ENCODE results near the gene APOA4. TPM values are rescaled to one million over a fixed set of nuclear protein-coding genes. Genes with fewer than 3 reads are reported as not detected.

Gene APOA4
- total and polyA plus RNA-seq, 2 of the 13 experiments (the other 11 are each of a cell fraction or from before 2014, with no cell fraction given): 3.8 to 7.2 TPM

DNA sequence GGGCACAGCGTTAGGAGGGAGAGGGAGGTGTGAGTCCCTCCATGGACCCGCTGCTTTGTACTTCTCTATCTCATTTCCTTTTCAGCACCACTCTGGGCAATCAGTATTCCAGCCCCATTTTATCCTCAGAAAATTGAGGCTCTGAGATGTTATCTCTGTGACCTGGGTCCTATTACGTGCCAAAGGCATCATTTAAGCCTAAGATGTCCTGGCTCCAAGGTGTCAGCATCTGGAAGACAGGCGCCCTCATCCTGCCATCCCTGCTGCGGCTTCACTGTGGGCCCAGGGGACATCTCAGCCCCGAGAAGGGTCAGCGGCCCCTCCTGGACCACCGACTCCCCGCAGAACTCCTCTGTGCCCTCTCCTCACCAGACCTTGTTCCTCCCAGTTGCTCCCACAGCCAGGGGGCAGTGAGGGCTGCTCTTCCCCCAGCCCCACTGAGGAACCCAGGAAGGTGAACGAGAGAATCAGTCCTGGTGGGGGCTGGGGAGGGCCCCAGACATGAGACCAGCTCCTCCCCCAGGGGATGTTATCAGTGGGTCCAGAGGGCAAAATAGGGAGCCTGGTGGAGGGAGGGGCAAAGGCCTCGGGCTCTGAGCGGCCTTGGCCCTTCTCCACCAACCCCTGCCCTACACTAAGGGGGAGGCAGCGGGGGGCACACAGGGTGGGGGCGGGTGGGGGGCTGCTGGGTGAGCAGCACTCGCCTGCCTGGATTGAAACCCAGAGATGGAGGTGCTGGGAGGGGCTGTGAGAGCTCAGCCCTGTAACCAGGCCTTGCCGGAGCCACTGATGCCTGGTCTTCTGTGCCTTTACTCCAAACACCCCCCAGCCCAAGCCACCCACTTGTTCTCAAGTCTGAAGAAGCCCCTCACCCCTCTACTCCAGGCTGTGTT is 5.8 kb upstream of the APOA4 start (continued):
- TF ChIP-seq, protein P1, sequence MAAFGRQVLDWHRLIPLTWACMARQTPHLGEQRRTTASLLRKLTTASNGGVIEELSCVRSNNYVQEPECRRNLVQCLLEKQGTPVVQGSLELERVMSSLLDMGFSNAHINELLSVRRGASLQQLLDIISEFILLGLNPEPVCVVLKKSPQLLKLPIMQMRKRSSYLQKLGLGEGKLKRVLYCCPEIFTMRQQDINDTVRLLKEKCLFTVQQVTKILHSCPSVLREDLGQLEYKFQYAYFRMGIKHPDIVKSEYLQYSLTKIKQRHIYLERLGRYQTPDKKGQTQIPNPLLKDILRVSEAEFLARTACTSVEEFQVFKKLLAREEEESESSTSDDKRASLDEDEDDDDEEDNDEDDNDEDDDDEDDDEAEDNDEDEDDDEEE (CRISPR knock-in tag; IDR thresholded peaks at IDR 0.05): no peak
- TF ChIP-seq, protein P2, sequence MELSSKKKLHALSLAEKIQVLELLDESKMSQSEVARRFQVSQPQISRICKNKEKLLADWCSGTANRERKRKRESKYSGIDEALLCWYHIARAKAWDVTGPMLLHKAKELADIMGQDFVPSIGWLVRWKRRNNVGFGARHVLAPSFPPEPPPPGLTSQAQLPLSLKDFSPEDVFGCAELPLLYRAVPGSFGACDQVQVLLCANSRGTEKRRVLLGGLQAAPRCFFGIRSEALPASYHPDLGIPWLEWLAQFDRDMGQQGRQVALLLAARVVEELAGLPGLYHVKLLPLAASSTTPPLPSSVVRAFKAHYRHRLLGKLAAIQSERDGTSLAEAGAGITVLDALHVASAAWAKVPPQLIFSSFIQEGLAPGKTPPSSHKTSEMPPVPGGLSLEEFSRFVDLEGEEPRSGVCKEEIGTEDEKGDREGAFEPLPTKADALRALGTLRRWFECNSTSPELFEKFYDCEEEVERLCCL (CRISPR knock-in tag; IDR thresholded peaks at IDR 0.05; ENCODE audit: borderline replicate concordance): no peak
- TF ChIP-seq TEAD2 (CRISPR knock-in tag; IDR thresholded peaks at IDR 0.05): no peak
- TF ChIP-seq SRSF4 (IDR thresholded peaks at IDR 0.05; ENCODE audit: low read depth, low read length, poor library complexity, severe bottlenecking): no peak
- TF ChIP-seq, protein P3, sequence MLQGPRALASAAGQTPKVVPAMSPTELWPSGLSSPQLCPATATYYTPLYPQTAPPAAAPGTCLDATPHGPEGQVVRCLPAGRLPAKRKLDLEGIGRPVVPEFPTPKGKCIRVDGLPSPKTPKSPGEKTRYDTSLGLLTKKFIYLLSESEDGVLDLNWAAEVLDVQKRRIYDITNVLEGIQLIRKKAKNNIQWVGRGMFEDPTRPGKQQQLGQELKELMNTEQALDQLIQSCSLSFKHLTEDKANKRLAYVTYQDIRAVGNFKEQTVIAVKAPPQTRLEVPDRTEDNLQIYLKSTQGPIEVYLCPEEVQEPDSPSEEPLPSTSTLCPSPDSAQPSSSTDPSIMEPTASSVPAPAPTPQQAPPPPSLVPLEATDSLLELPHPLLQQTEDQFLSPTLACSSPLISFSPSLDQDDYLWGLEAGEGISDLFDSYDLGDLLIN (CRISPR knock-in tag; IDR thresholded peaks at IDR 0.05; ENCODE audit: borderline replicate concordance): no peak
- no peak for TF ChIP-seq NR2F2 (IDR thresholded peaks at IDR 0.05; ENCODE audit: borderline replicate concordance, low read depth)
- TF ChIP-seq GTF3A (CRISPR knock-in tag; conservative IDR thresholded peaks at IDR 0.05): no peak
- TF ChIP-seq, protein P4, sequence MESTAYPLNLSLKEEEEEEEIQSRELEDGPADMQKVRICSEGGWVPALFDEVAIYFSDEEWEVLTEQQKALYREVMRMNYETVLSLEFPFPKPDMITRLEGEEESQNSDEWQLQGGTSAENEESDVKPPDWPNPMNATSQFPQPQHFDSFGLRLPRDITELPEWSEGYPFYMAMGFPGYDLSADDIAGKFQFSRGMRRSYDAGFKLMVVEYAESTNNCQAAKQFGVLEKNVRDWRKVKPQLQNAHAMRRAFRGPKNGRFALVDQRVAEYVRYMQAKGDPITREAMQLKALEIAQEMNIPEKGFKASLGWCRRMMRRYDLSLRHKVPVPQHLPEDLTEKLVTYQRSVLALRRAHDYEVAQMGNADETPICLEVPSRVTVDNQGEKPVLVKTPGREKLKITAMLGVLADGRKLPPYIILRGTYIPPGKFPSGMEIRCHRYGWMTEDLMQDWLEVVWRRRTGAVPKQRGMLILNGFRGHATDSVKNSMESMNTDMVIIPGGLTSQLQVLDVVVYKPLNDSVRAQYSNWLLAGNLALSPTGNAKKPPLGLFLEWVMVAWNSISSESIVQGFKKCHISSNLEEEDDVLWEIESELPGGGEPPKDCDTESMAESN (CRISPR knock-in tag; conservative IDR thresholded peaks at IDR 0.05): 0 out of 2 replicates have a peak, but pooled peaks have one; percentile 17
- TF ChIP-seq ZNF720 (CRISPR knock-in tag; IDR thresholded peaks at IDR 0.05): no peak
- TF ChIP-seq RBFOX2 (IDR thresholded peaks at IDR 0.05; ENCODE audit: low read depth, low read length): no peak; the same call in none of the 2 replicates
- TF ChIP-seq PAWR (CRISPR knock-in tag; IDR thresholded peaks at IDR 0.05; ENCODE audit: borderline replicate concordance): no peak
- TF ChIP-seq HDAC2 (CRISPR knock-in tag; IDR thresholded peaks at IDR 0.05): peak; percentile 84
- no peak; the same call in 1 of the 2 replicates for TF ChIP-seq ZNF556 (CRISPR knock-in tag; IDR thresholded peaks at IDR 0.05; ENCODE audit: borderline replicate concordance)
- TF ChIP-seq PRPF4 (IDR thresholded peaks at IDR 0.05; ENCODE audit: low read depth, low read length, poor library complexity, severe bottlenecking): peak; percentile 79
- TF ChIP-seq, protein P5, sequence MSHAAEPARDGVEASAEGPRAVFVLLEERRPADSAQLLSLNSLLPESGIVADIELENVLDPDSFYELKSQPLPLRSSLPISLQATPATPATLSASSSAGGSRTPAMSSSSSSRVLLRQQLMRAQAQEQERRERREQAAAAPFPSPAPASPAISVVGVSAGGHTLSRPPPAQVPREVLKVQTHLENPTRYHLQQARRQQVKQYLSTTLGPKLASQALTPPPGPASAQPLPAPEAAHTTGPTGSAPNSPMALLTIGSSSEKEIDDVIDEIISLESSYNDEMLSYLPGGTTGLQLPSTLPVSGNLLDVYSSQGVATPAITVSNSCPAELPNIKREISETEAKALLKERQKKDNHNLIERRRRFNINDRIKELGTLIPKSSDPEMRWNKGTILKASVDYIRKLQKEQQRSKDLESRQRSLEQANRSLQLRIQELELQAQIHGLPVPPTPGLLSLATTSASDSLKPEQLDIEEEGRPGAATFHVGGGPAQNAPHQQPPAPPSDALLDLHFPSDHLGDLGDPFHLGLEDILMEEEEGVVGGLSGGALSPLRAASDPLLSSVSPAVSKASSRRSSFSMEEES (CRISPR knock-in tag; IDR thresholded peaks at IDR 0.05): peak; percentile 95
- TF ChIP-seq, protein P6, sequence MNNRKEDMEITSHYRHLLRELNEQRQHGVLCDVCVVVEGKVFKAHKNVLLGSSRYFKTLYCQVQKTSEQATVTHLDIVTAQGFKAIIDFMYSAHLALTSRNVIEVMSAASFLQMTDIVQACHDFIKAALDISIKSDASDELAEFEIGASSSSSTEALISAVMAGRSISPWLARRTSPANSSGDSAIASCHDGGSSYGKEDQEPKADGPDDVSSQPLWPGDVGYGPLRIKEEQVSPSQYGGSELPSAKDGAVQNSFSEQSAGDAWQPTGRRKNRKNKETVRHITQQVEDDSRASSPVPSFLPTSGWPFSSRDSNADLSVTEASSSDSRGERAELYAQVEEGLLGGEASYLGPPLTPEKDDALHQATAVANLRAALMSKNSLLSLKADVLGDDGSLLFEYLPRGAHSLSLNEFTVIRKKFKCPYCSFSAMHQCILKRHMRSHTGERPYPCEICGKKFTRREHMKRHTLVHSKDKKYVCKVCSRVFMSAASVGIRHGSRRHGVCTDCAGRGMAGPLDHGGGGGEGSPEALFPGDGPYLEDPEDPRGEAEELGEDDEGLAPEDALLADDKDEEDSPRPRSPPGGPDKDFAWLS (CRISPR knock-in tag; IDR thresholded peaks at IDR 0.05; ENCODE audit: borderline replicate concordance): no peak
- TF ChIP-seq, protein P7, sequence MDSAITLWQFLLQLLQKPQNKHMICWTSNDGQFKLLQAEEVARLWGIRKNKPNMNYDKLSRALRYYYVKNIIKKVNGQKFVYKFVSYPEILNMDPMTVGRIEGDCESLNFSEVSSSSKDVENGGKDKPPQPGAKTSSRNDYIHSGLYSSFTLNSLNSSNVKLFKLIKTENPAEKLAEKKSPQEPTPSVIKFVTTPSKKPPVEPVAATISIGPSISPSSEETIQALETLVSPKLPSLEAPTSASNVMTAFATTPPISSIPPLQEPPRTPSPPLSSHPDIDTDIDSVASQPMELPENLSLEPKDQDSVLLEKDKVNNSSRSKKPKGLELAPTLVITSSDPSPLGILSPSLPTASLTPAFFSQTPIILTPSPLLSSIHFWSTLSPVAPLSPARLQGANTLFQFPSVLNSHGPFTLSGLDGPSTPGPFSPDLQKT (CRISPR knock-in tag; IDR thresholded peaks at IDR 0.05; ENCODE audit: borderline replicate concordance): no peak

All from HepG2 (cell line).